GM10847 (cell line): Measurements from ENCODE around the gene ZNF507.
A peak's percentile ranks its signal among the peaks of the same experiment; 100 is the strongest.

ENCODE experiments used
- POLR2A ChIP-seq: IDR thresholded peaks from 2 replicates; pipeline ENCODE4 v1.6.1; 2011; ENCODE audit not compliant: insufficient read length; ENCODE audit errors: extremely low read depth

Gene ZNF507

DNA sequence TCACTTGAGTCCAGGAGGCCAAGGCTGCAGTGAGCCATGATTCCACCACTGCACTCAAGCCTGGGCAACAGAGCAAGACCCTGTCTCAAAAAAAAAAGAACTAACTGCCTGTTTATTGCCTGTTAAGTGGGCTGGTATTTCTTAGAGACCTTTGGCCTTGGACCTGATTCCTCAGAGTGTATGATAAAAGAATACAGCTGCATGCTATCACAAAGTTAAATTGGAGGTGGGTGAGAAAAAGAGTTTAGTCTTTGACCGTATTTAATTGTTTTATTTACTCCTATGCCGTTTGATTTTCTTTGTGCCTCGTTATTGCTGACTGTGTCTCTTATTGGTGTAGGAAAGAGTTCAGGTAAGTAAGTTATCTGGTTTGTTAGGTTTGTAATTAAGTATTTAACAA, 34.9 kb downstream of the ZNF507 start:
- no peak for TF ChIP-seq POLR2A

DNA sequence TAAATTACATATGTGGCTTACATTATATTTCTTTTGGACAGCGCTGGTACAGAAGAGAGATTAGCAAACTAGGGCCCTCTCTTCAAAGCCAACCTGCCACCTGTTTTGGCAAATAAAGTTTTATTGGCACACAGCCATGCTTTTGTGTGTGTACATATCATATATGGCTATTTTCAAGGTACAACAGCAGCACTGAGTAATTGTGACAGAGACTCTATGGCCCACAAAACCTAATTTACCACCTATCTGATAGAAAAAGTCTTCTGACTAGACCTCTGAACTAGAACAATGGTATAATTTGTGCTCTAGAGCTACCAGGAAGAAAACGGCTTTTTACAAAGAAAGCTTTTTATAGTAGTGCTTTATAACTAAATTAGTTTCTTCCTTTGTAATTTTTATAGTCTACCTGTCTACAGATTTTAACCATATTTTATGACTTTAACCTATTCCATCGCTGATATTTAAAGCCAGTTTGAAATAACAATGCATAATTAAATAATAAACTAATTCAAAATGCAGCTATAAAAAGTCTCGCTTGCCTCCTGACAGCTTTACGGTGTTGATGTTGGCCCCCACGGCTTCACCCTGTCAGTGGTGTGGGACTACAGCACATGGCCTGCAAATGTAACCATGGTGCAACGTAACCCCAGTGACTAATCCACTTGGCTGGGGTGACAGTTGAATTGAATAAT, 42.4 kb downstream of the ZNF507 start:
- TF ChIP-seq POLR2A, result no peak

DNA sequence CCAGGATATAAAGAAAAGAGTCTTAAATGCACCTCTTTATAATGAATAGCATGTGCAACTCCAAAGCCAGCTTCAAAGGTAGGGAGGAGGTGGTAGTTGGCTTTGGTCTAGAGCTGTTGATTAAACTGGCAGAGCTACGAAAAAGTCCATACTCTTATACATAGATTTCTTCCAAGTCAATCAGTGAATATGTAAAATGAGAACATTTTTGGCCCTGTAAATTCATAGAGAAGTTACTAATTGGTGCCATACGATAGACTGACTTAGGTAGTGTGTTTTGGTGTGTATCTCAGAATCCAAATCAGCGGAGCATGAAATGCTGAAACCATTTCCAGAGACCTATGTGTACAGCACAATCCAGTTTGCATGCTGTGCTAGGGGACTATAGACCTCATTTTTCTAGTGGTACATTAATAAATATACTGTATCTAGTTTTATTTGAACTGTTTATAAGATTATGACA, 43.0 kb downstream of the ZNF507 start:
- TF ChIP-seq POLR2A, result no peak

DNA sequence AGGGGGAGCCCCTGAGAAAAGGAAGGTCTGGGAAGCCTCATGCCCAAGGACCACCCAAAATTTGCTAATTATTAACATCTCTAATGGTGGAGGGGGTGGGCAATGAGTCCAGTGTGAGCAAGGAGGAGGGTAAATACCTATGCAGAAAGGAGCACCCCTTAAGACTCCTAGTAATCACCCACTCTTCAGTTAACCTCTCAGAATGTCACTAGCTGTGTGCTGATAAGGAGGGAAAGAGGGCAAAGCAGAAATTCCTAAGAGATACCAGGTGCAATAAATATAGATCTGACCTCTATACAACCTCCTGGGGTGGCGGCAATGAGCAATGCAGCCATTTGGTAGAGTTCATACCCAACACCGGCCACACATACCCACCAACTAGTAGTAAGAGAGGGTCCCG, 47.5 kb downstream of the ZNF507 start:
- TF ChIP-seq POLR2A, result no peak

DNA sequence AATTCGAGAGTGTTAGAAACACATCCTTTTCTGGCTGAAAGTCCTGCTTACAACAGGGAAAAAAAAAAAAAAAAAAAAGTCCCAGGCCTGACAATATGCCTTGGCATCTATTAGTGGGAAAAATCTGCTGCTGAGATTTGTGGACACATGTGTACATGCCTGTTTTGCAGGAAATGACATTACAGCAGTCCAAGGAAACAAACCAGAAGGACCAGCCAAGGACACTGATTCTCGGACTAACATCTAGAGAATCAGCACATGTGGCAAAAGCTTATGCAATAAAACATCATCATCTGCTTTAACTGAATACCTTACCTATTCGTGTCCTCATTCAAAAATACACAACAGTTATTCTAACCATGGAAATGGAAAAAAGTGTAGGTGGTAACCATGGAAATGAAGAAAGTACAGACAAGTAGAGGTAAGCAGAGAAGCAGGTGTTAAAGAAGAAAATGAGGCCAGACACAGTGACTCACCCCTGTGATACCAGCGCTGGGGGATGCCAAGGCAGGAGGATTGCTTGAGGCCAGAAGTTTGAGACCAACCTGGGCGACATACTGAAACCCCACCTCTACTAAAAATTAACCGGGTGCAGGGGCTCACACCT, 50.7 kb downstream of the ZNF507 start:
- TF ChIP-seq POLR2A, result no peak

DNA sequence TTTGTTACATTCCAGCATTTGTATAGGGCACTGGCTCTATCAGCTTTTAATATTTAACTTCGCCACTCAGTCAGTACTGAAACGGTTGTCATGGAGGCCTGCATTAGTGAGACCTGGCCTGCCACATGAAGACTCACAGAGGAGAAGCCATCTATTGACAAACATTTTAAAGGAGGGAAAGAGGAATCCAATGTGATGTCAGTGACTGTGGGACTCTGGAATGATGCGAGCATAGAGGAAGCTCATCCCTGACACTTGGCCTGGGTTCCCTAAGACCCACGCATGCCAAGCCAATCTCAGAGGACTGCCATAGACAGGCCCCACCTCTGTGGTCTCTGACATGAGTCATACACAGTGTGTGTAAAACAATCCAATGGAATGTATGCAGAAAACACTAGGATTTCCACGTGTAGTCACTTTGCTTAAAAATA, 52.3 kb downstream of the ZNF507 start:
- TF ChIP-seq POLR2A, result no peak

DNA sequence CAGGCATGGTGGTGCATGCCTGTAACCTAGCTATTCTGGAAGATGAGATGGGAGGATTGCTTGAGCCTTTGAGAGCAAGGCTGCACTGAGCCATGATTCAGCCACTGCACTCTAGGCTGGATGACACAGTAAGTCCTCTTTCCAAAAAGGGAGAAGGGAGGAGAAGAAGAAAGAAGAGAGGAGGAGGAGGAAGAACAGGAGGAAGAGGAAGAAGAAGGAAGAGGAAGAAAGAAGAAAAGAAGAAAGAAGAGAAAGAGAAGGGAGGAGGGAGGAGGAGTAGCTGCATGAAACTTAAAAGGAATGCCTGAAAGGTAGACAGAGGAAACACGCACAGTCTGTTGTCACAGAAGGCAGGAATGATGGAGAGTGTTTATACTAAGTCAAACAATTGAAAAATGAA, 56.6 kb downstream of the ZNF507 start:
- no peak for TF ChIP-seq POLR2A

DNA sequence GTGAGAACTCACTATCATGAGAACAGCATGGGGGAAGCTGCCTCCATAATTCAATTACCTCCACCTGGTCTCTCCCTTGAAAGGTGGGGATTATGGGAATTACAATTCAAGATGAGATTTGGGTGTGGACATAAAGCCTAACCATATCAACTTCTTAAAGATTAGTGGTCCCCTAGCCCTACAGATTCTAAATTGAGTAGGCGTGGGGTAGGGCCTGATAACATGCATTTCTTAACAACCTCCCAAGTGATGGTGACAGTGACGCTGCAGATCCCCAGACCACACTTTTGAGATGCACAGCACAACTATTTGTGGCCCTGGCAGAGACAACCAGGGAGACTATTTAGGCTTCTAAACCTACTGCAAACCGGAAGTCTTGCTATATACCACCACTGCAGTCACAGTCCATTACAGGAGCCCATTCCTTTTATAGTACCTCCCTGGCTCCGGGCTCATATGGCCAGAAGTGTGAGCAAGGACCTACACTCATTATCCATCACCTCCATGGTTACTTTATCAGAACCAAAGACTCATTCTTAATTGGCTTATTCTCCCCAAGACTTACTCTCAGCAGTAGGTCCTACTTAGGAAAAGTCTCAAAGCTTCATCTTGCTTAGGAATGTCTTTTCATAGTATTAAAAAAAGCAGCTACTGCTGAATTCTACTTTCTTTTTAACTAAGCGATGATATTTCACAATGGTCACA, 58.0 kb downstream of the ZNF507 start:
- no peak for TF ChIP-seq POLR2A

DNA sequence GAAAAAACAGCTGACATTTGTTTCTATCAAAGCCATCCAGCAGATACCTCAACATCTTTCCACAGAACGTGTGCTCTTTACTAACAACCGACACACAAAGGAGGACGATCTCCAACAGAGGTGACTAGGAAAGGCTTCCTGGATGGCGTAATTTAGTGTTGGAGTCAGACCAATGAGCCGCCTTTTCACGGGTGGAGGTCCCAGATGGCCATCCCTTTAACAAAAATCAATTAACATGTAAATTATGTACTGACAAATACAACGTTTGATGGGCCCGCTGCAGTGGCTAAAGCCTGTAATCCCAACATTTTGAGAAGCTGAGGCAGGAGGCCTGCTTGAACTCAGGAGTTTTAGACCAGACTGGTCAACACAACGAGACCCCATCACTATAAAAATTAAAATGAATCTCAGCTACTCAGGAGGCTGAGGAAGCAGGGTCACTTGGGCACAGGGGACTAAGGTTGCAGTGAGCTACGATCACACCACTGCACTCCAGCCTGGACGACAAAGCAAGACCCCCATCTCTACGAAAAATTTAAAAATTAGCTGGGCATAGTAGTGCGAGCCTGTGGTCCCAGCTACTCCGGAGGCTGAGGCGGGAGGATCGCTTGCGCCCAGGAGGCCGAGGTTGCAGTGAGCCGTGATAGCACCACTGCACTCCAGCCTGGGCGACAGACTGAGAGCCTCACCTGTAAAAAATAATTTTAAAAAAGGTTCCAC, 59.0 kb downstream of the ZNF507 start:
- no peak for TF ChIP-seq POLR2A

DNA sequence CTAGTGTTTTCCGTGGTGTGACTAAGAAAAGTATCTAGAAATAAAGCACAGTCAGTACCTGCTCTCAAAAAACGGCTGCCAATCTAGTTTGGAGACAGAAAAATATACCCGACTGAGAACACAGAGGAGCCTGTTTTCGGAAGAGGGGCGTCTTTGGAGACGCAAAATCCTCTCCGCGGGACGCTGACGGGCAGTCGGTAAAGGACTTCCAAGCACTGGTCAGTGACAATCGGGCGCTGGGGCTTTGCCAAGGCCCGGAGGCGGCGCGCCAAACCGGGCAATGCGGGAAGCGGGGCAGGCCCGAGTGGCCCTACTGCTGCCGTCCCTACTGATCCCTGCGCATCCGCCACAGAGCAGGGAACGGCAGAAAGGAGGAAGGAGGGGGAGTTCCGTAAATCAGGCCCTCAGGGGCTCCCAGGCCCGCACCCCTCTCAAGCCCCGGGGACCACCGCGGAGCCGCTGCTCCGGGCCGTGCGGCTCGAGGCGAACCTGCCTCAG, 59.6 kb downstream of the ZNF507 start:
- TF ChIP-seq POLR2A, result no peak

DNA sequence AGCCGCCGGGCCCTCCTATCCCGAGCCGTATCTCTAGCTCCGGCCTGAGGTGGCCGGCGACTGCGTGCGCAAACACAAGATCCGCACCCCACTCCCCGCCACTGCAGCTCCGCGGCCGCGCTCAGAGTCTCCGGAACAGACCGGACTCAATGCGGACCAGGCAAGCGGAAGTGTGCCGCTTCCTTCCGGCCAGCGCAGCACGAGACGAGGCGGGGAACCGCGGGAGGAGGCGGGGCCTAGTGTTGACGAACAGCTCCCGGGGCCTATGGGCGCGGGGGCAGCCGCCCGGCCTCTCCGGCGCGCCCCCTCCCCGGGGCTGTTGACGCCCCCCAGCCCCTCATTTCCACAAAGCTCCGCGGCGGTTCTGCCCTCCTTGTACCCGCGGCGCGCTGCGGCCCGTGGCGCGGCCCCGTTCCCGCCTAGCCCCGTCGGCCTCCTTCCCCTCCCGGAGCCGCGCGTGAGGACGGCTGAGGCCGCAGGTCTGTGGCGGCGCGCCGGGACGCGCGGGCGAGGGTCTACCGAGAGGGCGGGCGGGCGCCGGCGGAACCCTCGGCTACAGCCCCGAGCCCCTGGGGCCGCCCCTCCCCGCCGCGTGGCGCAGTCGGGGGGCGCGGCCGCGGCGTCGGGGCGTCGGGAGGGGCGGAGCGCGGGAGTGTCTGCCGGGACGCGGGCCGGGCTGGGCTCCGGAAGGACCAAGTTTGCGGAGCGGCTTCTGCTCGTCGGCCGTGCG, 60.2 kb downstream of the ZNF507 start, which contains the start of gene DPY19L3:
Gene DPY19L3 (plus strand): TSS at position 340 of the 730 bp plus-strand sequence. CDS start 2,484 bp downstream, outside the sequence.
- TF ChIP-seq POLR2A, result peak; percentile 98

DNA sequence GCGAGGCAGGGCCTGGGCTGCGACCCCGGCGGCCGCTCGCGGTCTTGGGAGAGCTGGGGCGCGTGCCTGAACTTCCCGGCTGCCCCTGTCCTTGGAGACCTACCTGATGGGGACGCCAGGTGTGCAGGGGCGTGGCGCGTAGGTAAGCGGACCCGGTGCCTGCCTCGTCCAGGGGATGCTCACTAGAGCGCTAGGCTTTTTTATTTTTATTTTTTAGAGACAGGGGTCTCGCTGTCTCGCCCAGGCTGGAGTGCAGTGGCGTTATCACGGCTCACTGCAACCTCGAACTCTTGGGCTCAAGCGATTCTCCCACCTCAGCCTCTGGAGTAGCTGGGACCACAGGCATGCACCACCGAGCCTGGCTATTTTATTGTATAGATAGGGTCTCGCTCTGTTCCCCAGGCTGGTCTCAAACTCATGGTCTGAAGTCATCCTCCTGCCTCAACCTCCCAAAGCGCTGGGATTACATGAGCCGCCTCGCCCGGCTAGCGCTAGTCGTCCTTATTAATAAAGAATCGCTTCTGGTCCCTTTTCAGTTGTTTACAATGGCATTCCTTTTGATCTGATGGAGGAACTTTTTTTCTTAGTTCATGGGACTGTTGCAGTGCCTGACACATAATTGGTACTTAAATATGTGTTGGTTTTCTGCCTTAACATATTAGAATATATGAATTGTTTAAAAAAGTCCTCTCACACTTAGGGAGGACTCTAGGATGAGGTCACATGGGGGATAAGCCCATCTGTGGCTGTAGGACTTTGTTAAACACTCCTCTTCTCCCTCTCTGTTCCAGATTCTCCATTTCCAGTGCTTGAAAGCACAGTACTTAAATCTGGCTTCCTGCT, 61.0 kb downstream of the ZNF507 start:
- no peak for TF ChIP-seq POLR2A

DNA sequence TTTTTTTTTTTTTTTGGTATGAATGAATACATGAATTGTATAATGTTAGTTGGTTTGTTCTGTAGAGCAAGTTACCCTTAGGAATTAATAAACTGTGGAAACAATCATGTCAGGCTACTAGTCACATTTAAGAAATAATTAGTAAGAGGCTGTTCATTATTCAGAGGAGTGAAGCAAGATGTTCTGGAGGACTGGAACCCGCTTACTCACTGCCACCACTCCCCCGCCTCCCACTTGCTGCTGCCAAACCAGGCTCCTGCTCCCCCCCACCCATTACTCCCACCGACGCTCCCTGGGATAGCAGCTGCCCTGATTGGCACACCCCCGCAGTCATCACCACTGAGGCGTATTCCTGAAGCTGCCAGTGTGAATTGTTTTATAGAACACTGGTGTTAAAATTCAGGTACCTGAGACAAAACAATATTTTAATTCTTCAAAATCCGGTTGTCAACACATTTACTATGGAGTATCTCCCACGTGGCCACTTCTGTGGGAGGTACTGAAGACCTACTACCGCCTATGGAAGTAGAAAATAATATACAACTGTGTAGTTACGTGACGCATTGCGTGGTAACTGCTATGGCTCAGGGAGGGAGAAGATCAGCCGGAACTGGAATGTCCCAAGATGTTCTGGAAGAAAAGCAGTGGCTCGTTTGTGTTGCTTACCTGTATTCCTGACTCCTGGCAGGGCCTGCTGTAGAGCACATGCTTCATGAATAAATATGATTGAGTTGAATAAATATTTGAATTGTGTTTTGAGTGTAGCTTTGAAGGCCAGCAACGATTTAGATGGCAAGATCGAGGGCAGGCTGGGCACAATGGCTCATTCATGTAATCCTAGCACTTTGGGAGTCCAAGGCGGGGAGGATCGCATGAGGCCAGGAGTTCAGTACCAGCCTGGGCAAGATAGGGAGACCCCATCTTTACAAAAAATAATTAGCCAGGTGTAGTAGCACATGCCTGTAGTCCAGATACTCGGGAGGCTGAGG, 61.9 kb downstream of the ZNF507 start:
- no peak for TF ChIP-seq POLR2A

DNA sequence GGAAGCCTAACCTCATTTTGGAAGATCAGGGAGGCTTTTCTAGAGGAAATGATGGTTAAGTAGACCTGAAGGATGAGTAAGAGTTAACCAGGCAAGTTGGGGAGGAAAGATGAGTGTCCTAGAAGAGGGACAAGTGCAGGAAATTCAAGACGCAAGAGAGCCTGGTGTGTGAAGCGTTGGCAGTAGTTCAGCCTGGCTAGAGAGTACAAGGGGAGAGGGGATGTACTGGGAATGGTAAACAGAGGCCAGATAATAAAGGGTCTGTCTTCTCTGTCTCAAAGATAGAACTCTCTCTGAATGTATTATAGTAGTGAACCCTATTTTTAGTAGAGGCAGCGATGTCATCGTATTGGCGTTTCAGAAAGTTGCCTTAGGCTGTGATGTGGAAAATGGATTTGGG, 69.8 kb downstream of the ZNF507 start:
- TF ChIP-seq POLR2A, result no peak
